GM19043 (cell line): ENCODE results near the gene EHD4.

Experiments used
- ATAC-seq: cut with Tn5 transposase; IDR thresholded peaks from one replicate; pipeline ENCODE4 v1.9.1; 2021; ENCODE audit warnings: low read depth; ENCODE audit not compliant: unreplicated experiment

Gene EHD4

GRCh38 chr15:41900526-41901380, 71.6 kb downstream of the EHD4 start:
- ATAC-seq, result no peak

- no peak for ATAC-seq
These were observed 72.4 kb downstream of the EHD4 start for GRCh38 chr15:41899854-41900442.

DNA sequence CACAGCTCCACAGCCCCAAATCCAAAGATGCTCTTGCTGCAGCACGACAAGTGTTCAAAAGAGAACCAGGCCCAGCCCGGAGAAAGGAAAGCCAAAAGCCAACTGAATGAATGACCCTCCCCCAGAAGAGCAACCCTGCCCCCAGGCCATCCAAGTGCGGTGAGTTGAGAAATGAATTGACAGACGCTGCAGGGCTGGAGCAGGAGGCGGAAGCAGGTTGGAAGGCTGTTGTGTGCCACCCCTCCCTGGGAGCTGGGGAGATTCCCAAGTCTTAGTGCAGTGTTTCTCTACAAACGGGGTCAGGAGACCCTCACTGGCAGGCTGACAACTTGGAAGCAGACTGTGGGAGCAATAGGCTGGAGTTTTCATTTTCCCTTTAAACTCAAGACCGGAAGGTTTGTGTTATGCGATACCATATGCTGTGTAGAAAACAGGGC, 75.0 kb downstream of the EHD4 start:
- ATAC-seq, result no peak

- no peak for ATAC-seq
These were observed 75.8 kb downstream of the EHD4 start for GRCh38 chr15:41896566-41896965.

DNA sequence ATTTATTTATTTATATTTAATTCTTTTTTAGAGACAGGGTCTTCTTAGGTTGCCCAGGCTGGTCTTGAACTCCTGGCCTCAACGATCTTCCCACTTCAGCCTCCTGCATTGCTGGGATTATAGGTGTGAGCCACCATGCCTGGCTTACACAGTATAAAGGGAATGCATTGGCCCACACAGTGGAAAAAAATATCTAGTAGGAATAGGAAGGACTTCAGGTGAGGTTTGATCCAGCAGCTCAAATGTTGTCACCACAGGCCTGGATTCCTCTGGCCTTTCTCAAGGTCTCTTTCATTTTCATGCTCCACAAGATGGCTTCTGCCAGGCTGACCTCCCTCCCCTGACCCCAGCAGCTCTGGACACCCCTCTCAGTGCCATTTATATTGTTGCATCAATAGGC, 76.4 kb downstream of the EHD4 start:
- ATAC-seq, result no peak

- ATAC-seq, result no peak
These were observed 76.9 kb downstream of the EHD4 start for GRCh38 chr15:41895491-41895890.

DNA sequence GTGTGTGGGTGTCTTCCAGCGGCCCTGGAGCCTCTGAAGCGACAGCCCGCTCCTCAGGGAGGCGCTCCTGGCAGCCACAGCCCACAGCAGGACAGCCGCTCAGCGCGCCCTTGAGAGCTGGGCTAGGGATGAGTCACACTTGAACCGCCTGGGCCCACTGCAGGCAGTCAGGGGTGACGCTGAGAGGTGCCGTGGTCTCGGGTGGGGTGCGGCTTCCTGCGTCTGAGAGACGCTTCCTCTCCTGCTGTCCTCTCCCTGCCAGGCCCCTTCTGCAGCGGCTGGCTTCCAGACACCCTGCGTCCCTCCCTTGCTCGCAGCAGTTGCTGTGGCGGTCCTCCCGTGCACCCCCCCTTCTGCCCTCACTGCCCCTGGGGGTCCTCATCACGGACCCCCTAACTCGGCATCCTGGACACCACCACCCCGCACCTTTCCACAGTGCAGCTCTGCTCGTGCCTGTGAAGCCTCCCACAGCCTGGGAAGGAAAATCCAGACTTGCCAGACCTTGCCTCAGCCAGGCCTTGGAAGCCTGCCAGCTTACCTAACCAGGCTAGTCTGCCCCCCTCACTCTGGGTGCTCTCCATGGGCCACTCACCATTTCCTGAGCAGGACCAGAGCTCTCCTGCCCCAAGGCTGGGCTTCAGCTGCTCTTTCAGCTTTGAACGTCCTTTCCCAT, 77.4 kb downstream of the EHD4 start:
- peak; percentile 84 for ATAC-seq

- no peak for ATAC-seq
These were observed 78.0 kb downstream of the EHD4 start for GRCh38 chr15:41894251-41894790.

GRCh38 chr15:41893422-41894250, 78.7 kb downstream of the EHD4 start, which contains the start of gene SPTBN5:
TSS of gene SPTBN5 (minus strand) at chr15:41894053. CDS start at chr15:41893497, 556 bp downstream.
- ATAC-seq, result no peak

- ATAC-seq, result no peak
These were observed 79.5 kb downstream of the EHD4 start for GRCh38 chr15:41892621-41893421.

- ATAC-seq, result no peak
These were observed 80.4 kb downstream of the EHD4 start for GRCh38 chr15:41891946-41892345.

DNA sequence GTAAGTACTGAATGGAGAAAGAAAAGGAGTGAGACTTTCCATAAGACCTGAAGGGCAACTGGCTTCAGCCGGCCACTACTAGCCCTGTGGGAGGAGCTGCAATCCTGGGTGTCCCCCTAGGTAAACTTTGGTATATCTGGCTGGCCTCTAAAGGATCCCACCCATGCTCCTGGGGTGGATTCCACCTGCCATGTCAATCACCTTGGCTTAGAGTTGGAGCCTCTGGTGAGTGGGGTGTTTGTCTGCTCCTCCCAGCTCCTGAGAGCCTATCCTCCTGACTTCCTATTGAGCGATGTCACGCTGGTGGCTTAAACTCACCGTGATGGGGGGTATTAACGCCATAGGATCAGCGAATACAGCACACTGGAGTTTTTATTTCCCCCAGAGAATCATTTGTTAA, 81.1 kb downstream of the EHD4 start:
- no peak for ATAC-seq

DNA sequence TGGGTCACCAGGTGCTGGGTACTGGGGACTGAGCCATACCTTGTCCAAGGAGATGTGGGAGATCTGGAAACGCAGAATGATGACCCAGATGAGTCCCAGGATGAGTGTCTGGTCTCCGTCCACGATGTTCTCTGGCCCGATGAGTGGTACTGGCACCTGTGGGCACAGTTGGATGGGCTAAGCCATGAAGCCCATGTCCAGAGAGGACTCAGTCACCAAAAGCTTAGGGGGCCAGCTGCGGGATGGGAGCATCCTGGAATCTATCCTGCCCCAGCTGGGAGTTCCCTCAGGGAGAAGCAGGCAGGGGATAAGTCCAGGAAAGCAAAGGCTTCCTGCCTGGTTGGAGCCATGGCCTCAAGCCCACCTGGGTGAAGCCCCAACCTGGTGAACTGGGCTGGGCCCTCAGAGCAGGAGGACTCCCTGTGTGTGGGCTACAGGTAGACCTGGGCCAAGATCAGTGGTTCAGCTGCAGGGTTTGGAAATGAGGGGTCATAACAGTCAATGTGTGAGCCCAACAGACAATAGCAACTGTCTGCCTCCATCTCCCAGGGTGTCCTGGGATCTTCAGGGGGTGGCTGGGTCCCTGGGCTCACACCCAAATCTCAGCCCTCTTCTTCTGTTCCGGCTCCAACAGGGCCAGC, 82.2 kb downstream of the EHD4 start:
- ATAC-seq, result no peak

GRCh38 chr15:41888662-41889253, 83.6 kb downstream of the EHD4 start:
- ATAC-seq, result no peak

GRCh38 chr15:41887893-41888292, 84.5 kb downstream of the EHD4 start:
- ATAC-seq, result no peak

DNA sequence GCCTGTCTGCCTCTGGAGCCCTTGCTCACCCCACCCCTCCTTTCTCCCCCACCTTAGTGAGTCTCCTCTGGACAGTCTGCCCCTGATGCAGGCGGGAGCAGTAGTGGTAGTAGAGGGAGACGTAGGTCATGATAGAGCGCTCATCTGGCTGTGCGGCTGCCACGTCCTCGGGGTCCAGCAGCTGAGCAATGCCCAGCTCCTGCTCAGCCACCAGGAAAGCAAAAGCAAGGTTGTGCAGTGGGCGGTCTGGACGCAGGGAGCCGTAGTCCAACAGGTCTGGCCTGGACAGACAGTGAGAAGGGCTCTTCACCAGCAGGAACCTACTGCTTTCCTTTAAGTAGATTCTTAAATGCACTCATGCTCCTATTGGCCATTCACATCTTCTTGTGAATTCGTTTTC, 85.2 kb downstream of the EHD4 start:
- ATAC-seq, result no peak

DNA sequence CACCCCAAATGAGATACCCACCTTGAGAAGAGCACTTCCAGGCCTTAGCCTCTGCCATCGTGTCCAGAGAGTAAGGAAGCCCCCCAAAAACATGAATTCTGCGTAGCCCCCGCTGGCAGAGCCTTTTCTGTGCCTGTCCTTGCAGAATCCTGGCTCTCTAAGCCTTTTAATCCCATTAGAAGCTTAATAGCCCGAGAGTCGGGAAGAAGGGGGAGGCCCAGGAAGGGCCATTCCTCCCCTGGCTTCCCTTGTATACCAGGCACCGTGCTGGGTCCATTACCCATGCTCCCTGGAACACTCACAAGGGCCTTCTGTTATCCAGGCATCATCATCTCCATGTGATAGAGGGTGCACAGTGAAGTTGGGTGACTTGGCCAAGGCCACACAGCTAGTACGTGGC, 85.6 kb downstream of the EHD4 start:
- ATAC-seq, result no peak

- no peak for ATAC-seq
These were observed 86.5 kb downstream of the EHD4 start for GRCh38 chr15:41885841-41886240.

DNA sequence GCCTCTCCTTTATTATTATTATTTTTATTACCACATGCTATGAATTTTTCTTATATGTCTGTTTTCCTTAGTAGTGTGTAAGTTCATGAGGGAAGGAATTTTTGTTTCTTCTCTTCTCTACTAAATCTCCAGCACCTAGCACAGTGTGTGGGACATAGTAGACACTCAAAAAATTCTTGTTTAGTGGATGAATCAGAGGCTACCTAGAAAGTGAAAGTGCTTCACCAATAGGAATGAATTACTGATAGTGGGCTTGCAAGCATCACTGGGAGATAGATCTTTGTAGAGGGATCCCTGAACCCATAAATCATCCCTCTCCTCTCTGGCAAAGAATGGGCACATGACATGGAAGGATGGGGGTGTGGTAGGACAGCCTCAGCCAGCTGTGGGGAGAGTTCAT, 87.0 kb downstream of the EHD4 start:
- no peak for ATAC-seq
